Measurements from ENCODE around the gene UBE2J1. TPM values are rescaled to one million over a fixed set of nuclear protein-coding genes. Genes with fewer than 3 reads are reported as not detected.

UBE2J1 gene
- total and polyA plus RNA-seq, 9 of the 15 experiments (the other 6 are each of a cell fraction or from before 2014, with no cell fraction given): 11.6 to 32.6 (median 22.0) TPM

DNA sequence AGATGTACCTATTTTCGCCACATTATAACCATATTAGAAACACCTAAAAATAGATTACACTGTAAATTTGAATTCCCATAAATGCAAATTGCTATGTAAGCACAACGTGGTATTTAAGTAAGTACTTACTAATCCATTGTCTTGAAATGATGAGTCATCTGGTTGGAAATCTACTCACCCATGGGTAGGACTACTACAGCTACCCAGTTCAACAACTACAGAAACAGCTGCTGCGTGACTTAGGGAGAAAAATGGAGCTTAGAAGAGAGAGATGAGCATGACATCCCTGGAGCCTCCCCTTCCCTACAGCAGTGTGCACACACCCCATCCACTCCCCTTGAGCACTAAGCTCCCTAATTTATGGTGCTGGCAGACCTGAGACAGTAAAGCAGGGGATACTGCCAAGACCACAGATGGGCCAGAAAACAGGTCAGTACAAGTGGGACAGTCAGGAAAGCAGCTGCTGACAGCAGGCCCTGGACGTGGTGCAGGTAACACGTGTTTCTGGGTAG, 32.7 kb upstream of the UBE2J1 start (continued):
- TF ChIP-seq MAFF (IDR thresholded peaks at IDR 0.05; ENCODE audit: low read length) (peak; percentile 47; the same call in 1 of the 2 replicates), MAFK (IDR thresholded peaks at IDR 0.05; ENCODE audit: low read length) (peak; percentile 44; the same call in 1 of the 2 replicates), FOXP1 (CRISPR knock-in tag; IDR thresholded peaks at IDR 0.05) (no peak), ETV1 (tag; conservative IDR thresholded peaks at IDR 0.05; ENCODE audit: low read depth) (no peak)
- TF ChIP-seq, protein P1, sequence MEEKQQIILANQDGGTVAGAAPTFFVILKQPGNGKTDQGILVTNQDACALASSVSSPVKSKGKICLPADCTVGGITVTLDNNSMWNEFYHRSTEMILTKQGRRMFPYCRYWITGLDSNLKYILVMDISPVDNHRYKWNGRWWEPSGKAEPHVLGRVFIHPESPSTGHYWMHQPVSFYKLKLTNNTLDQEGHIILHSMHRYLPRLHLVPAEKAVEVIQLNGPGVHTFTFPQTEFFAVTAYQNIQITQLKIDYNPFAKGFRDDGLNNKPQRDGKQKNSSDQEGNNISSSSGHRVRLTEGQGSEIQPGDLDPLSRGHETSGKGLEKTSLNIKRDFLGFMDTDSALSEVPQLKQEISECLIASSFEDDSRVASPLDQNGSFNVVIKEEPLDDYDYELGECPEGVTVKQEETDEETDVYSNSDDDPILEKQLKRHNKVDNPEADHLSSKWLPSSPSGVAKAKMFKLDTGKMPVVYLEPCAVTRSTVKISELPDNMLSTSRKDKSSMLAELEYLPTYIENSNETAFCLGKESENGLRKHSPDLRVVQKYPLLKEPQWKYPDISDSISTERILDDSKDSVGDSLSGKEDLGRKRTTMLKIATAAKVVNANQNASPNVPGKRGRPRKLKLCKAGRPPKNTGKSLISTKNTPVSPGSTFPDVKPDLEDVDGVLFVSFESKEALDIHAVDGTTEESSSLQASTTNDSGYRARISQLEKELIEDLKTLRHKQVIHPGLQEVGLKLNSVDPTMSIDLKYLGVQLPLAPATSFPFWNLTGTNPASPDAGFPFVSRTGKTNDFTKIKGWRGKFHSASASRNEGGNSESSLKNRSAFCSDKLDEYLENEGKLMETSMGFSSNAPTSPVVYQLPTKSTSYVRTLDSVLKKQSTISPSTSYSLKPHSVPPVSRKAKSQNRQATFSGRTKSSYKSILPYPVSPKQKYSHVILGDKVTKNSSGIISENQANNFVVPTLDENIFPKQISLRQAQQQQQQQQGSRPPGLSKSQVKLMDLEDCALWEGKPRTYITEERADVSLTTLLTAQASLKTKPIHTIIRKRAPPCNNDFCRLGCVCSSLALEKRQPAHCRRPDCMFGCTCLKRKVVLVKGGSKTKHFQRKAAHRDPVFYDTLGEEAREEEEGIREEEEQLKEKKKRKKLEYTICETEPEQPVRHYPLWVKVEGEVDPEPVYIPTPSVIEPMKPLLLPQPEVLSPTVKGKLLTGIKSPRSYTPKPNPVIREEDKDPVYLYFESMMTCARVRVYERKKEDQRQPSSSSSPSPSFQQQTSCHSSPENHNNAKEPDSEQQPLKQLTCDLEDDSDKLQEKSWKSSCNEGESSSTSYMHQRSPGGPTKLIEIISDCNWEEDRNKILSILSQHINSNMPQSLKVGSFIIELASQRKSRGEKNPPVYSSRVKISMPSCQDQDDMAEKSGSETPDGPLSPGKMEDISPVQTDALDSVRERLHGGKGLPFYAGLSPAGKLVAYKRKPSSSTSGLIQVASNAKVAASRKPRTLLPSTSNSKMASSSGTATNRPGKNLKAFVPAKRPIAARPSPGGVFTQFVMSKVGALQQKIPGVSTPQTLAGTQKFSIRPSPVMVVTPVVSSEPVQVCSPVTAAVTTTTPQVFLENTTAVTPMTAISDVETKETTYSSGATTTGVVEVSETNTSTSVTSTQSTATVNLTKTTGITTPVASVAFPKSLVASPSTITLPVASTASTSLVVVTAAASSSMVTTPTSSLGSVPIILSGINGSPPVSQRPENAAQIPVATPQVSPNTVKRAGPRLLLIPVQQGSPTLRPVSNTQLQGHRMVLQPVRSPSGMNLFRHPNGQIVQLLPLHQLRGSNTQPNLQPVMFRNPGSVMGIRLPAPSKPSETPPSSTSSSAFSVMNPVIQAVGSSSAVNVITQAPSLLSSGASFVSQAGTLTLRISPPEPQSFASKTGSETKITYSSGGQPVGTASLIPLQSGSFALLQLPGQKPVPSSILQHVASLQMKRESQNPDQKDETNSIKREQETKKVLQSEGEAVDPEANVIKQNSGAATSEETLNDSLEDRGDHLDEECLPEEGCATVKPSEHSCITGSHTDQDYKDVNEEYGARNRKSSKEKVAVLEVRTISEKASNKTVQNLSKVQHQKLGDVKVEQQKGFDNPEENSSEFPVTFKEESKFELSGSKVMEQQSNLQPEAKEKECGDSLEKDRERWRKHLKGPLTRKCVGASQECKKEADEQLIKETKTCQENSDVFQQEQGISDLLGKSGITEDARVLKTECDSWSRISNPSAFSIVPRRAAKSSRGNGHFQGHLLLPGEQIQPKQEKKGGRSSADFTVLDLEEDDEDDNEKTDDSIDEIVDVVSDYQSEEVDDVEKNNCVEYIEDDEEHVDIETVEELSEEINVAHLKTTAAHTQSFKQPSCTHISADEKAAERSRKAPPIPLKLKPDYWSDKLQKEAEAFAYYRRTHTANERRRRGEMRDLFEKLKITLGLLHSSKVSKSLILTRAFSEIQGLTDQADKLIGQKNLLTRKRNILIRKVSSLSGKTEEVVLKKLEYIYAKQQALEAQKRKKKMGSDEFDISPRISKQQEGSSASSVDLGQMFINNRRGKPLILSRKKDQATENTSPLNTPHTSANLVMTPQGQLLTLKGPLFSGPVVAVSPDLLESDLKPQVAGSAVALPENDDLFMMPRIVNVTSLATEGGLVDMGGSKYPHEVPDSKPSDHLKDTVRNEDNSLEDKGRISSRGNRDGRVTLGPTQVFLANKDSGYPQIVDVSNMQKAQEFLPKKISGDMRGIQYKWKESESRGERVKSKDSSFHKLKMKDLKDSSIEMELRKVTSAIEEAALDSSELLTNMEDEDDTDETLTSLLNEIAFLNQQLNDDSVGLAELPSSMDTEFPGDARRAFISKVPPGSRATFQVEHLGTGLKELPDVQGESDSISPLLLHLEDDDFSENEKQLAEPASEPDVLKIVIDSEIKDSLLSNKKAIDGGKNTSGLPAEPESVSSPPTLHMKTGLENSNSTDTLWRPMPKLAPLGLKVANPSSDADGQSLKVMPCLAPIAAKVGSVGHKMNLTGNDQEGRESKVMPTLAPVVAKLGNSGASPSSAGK (IDR thresholded peaks at IDR 0.05): no peak
